HG03378 (cell line): ENCODE results near the gene NIPAL3.
"Not testable (repeated sequence)": the region's sequence is repeated elsewhere in the genome, so short reads cannot be mapped to it uniquely, and the experiment has no call there.

Experiments
- ATAC-seq: cut with Tn5 transposase; IDR thresholded peaks from one replicate; pipeline ENCODE4 v1.9.1; 2021; ENCODE audit warnings: mild to moderate bottlenecking, moderate library complexity; ENCODE audit not compliant: unreplicated experiment

NIPAL3 gene

GRCh38 chr1:24514946-24515345 is 99.3 kb downstream of the NIPAL3 start:
- no peak for ATAC-seq

- not testable (repeated sequence) for ATAC-seq
These were observed 100.1 kb downstream of the NIPAL3 start for GRCh38 chr1:24515671-24516209.

GRCh38 chr1:24516506-24516905 is 100.9 kb downstream of the NIPAL3 start:
- ATAC-seq: no peak

GRCh38 chr1:24517898-24518297 is 102.3 kb downstream of the NIPAL3 start:
- no peak for ATAC-seq

GRCh38 chr1:24520282-24520681 is 104.7 kb downstream of the NIPAL3 start:
- not testable (repeated sequence) for ATAC-seq
